AG10803 (cell line): ENCODE data around the gene DCUN1D2.

ENCODE experiments used
- DNase-seq: peaks from one replicate; pipeline ENCODE4 v3.0.0; 2010; ENCODE audit warnings: low read depth
- H3K4me3 ChIP-seq: 2 replicates; pipeline ENCODE4 v1.5.1; 2011; ENCODE audit warnings: mild to moderate bottlenecking, low read length, control low read depth
- CTCF ChIP-seq: conservative IDR thresholded peaks from 2 replicates; pipeline ENCODE4 v1.5.1; 2011; ENCODE audit warnings: mild to moderate bottlenecking, low read length, control low read depth, inconsistent platforms

DCUN1D2 gene

GRCh38 chr13:113433391-113433916 is 57.1 kb downstream of the DCUN1D2 start:
- no peak for DNase-seq
- TF ChIP-seq CTCF, result no peak
- no peak overlapping the region for H3K4me3 ChIP-seq

- no peak overlapping the region for H3K4me3 ChIP-seq
- no peak for DNase-seq
- TF ChIP-seq CTCF, result no peak
Measured at GRCh38 chr13:113432506-113433270, 57.8 kb downstream of the DCUN1D2 start.

GRCh38 chr13:113431171-113431570 is 59.3 kb downstream of the DCUN1D2 start:
- no peak overlapping the region for H3K4me3 ChIP-seq
- TF ChIP-seq CTCF, result no peak
- DNase-seq, result no peak

- no peak for TF ChIP-seq CTCF
- DNase-seq, result no peak
- H3K4me3 ChIP-seq, result no peak overlapping the region
Measured at GRCh38 chr13:113430378-113431110, 60.0 kb downstream of the DCUN1D2 start.

DNA sequence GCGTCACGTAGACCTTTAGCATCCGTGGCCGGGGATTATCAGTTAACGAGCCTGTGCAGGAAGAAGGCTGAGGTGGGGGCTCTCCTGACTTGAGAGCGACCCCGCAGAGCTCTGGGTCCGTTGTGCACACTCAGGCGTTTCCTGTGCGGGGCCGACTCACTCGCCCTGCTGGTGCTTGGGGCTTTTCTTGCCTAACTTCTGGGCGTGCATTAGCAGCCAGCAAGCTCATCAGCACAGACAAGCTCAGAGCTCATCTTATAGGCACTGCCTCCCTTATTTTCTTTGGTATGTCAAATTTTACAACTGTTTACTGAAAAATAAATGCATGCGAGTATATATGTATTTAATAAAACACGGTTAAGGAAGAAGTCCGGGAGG is 60.9 kb downstream of the DCUN1D2 start:
- DNase-seq, result no peak
- no peak for TF ChIP-seq CTCF
- no peak overlapping the region for H3K4me3 ChIP-seq

GRCh38 chr13:113428871-113429607 is 61.5 kb downstream of the DCUN1D2 start:
- TF ChIP-seq CTCF, result no peak
- no peak for DNase-seq

More at GRCh38 chr13:113428871-113429607, 61.5 kb downstream of the DCUN1D2 start:
- H3K4me3 ChIP-seq, result no peak overlapping the region
